Measurements from ENCODE around the gene OAS1.

GRCh38 chr12:112947314-112947713 is 40.6 kb downstream of the OAS1 start:
- TF ChIP-seq, protein P1, sequence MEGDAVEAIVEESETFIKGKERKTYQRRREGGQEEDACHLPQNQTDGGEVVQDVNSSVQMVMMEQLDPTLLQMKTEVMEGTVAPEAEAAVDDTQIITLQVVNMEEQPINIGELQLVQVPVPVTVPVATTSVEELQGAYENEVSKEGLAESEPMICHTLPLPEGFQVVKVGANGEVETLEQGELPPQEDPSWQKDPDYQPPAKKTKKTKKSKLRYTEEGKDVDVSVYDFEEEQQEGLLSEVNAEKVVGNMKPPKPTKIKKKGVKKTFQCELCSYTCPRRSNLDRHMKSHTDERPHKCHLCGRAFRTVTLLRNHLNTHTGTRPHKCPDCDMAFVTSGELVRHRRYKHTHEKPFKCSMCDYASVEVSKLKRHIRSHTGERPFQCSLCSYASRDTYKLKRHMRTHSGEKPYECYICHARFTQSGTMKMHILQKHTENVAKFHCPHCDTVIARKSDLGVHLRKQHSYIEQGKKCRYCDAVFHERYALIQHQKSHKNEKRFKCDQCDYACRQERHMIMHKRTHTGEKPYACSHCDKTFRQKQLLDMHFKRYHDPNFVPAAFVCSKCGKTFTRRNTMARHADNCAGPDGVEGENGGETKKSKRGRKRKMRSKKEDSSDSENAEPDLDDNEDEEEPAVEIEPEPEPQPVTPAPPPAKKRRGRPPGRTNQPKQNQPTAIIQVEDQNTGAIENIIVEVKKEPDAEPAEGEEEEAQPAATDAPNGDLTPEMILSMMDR (IDR thresholded peaks at IDR 0.05; ENCODE audit: insufficient read depth, low read depth, low read length): no peak
- no peak for TF ChIP-seq EZH2 (IDR thresholded peaks at IDR 0.05; ENCODE audit: insufficient read depth, low read length)
